ENCODE data around the gene TTBK2. TPM values are rescaled to one million over a fixed set of nuclear protein-coding genes. Genes with fewer than 3 reads are reported as not detected.

TTBK2 gene
- total and polyA plus RNA-seq, 4 experiments from 2014 or later = 9.1 to 28.2 (median 18.5) TPM

GRCh38 chr15:42734076-42734672 lies 186.4 kb downstream of the TTBK2 start:
- Mint-ChIP-seq H3K27ac (peak overlapping the region in 4 of 7 donors; percentile 21 to 79 (median 58)), H3K9me3 (no peaks in the 10 kb centered on the region), H3K27me3 (no peaks in the 10 kb centered on the region), H3K4me1 (peaks cover 6 to 29% (median 11%) of the 10 kb centered on the region in 4 donors), H3K36me3 (peaks cover 30 to 44% of the 10 kb centered on the region in 2 donors), H3K4me3 (peak overlapping the region in 6 of 8 donors; percentile 43 to 70 (median 59))
- Histone ChIP-seq H3K36me3 (ENCODE audit: insufficient read depth, low read length) (peaks cover 45% of the 10 kb centered on the region), H3K27me3 (ENCODE audit: insufficient read depth, low read length) (no peaks in the 10 kb centered on the region), H3K4me3 (ENCODE audit: low read length in 2 of 2) (no peak overlapping the region), H3K27ac (ENCODE audit: low read depth, low read length) (no peak overlapping the region), H3K9me3 (ENCODE audit: control insufficient read depth in 1 of 2, low read length in 2 of 2) (no peaks in the 10 kb centered on the region), H3K4me1 (ENCODE audit: insufficient read depth, low read length) (peaks cover 21% of the 10 kb centered on the region)
- intact Hi-C loops (cut with micrococcal nuclease) = loop anchor here (10.0 kb wide), 1 partner anchor 451 kb away; the partner anchor contains the start of gene CCNDBP1
- ChIA-PET CTCF (ENCODE audit: partially characterized antibody) (interaction anchor here (1.7 kb wide), 1 partner anchor 192 kb away, joined by 5 read pairs; no protein-coding TSS in a partner anchor), POLR2A (ENCODE audit: partially characterized antibody) (interaction anchor here (5.0 kb wide), 1 partner anchor 188 kb away, joined by 21 read pairs; the partner anchor contains the start of gene TTBK2)
- no peak for DNase-seq

DNA sequence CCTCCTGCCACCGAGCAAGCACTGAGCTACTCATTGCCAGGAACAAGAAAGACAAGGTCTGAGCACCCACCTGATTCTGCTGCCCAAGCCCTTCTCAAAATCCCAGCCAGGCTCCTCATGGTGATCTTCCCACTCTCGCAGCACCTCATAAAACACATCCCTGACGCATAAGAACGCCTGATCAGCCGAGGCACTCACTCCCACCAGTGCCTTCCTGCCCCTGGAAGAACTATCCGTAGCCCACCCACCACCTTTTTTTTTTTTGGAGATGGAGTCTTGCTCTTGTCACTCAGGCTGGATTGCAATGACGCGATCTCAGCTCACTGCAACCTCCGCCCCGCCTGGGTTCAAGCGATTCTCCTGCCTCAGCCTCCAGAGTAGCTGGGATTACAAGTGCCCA lies 187.6 kb downstream of the TTBK2 start:
- no peak overlapping the region for H3K4me3 ChIP-seq (ENCODE audit: low read length in 2 of 2)
- no peak for DNase-seq
- no peak overlapping the region for H3K27ac ChIP-seq (ENCODE audit: low read depth, low read length)
- H3K9me3 ChIP-seq (ENCODE audit: control insufficient read depth in 1 of 2, low read length in 2 of 2) = no peaks in the 10 kb centered on the region
- ChIA-PET POLR2A (ENCODE audit: partially characterized antibody) (interaction anchor here (5.0 kb wide), 1 partner anchor 189 kb away, joined by 21 read pairs; the partner anchor contains the start of gene TTBK2), CTCF (ENCODE audit: partially characterized antibody) (interaction anchor here (1.1 kb wide), 1 partner anchor 193 kb away, joined by 5 read pairs; no protein-coding TSS in a partner anchor)
- Mint-ChIP-seq H3K4me1 (peaks cover 6 to 29% (median 11%) of the 10 kb centered on the region in 4 donors), H3K9me3 (no peaks in the 10 kb centered on the region), H3K27ac (peak overlapping the region in 1 of 7 donors; percentile 25), H3K36me3 (peaks cover 34 to 52% of the 10 kb centered on the region in 2 donors), H3K4me3 (peak overlapping the region in 1 of 8 donors; percentile 7), H3K27me3 (no peaks in the 10 kb centered on the region)
- peaks cover 52% of the 10 kb centered on the region for H3K36me3 ChIP-seq (ENCODE audit: insufficient read depth, low read length)
- H3K4me1 ChIP-seq (ENCODE audit: insufficient read depth, low read length) = peaks cover 21% of the 10 kb centered on the region
- intact Hi-C loops (cut with micrococcal nuclease) = loop anchor here (10.0 kb wide), 1 partner anchor 452 kb away; the partner anchor contains the start of gene CCNDBP1
- no peaks in the 10 kb centered on the region for H3K27me3 ChIP-seq (ENCODE audit: insufficient read depth, low read length)

DNA sequence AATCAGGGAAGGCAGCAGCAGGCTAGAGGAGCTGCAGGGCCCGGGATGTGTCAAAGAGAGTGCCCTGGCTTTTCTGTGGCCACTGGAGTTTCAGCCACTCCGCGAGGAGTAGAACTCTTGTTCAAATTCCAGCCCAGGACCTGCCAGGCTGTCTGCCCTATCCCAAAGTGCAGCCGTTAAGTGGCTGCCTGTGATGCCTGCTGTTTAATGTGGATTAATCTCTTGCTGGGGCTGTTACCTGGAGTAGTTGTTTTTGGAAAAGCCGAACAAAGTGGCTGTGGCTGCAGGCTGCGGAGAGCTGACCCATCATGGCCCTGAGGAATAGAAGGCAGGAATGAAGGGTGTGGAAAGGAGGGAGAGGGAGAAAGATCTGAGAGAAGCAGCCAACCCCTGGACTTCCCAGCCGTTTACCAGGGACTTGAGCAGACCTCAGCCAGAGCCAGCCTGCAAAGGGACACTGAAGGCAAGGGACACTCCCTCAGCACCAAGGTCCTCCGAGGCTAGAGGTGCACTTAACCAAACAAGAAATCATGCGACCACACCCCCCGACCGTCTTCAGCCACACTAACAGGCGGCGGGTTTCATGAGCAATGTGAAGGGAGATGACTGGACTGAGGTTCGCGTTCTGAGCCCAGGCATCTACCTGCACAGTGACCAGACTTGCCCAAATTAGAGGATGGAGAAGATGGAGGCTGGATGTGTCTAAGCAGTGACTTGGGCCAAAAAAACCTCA lies 188.3 kb downstream of the TTBK2 start:
- Mint-ChIP-seq H3K4me1 (peaks cover 6 to 25% (median 7%) of the 10 kb centered on the region in 4 donors), H3K36me3 (peaks cover 36 to 57% of the 10 kb centered on the region in 2 donors), H3K27me3 (no peaks in the 10 kb centered on the region), H3K27ac (peak overlapping the region in 2 of 7 donors; percentile 49 to 73), H3K9me3 (no peaks in the 10 kb centered on the region), H3K4me3 (peak overlapping the region in 2 of 8 donors; percentile 7 to 38)
- ChIA-PET POLR2A (ENCODE audit: partially characterized antibody) (no interaction called here), CTCF (ENCODE audit: partially characterized antibody) (interaction anchor here (1.1 kb wide), 1 partner anchor 194 kb away, joined by 5 read pairs; no protein-coding TSS in a partner anchor)
- Histone ChIP-seq H3K4me3 (ENCODE audit: low read length in 2 of 2) (no peak overlapping the region), H3K9me3 (ENCODE audit: control insufficient read depth in 1 of 2, low read length in 2 of 2) (no peaks in the 10 kb centered on the region), H3K27ac (ENCODE audit: low read depth, low read length) (no peak overlapping the region), H3K4me1 (ENCODE audit: insufficient read depth, low read length) (peaks cover 16% of the 10 kb centered on the region), H3K27me3 (ENCODE audit: insufficient read depth, low read length) (no peaks in the 10 kb centered on the region), H3K36me3 (ENCODE audit: insufficient read depth, low read length) (peaks cover 58% of the 10 kb centered on the region)
- intact Hi-C loops (cut with micrococcal nuclease) = loop anchor here (10.0 kb wide), 1 partner anchor 453 kb away; the partner anchor contains the start of gene CCNDBP1
- no peak for DNase-seq

- Histone ChIP-seq H3K4me1 (ENCODE audit: insufficient read depth, low read length) (peaks cover 15% of the 10 kb centered on the region), H3K27ac (ENCODE audit: low read depth, low read length) (no peak overlapping the region), H3K4me3 (ENCODE audit: low read length in 2 of 2) (no peak overlapping the region), H3K36me3 (ENCODE audit: insufficient read depth, low read length) (peaks cover 66% of the 10 kb centered on the region), H3K9me3 (ENCODE audit: control insufficient read depth in 1 of 2, low read length in 2 of 2) (no peaks in the 10 kb centered on the region), H3K27me3 (ENCODE audit: insufficient read depth, low read length) (no peaks in the 10 kb centered on the region)
- Mint-ChIP-seq H3K27ac (peak overlapping the region in 3 of 7 donors; percentile 13 to 52 (median 35)), H3K4me1 (peaks cover 6 to 24% (median 6%) of the 10 kb centered on the region in 4 donors), H3K9me3 (no peaks in the 10 kb centered on the region), H3K27me3 (no peaks in the 10 kb centered on the region), H3K36me3 (peaks cover 44 to 65% of the 10 kb centered on the region in 2 donors), H3K4me3 (no peak overlapping the region)
- DNase-seq = no peak
- ChIA-PET CTCF (ENCODE audit: partially characterized antibody) (no interaction called here), POLR2A (ENCODE audit: partially characterized antibody) (no interaction called here)
- intact Hi-C loops (cut with micrococcal nuclease) = loop anchor here (10.0 kb wide), 1 partner anchor 453 kb away; the partner anchor contains the start of gene CCNDBP1
Measured at GRCh38 chr15:42731461-42731860, 189.1 kb downstream of the TTBK2 start.

DNA sequence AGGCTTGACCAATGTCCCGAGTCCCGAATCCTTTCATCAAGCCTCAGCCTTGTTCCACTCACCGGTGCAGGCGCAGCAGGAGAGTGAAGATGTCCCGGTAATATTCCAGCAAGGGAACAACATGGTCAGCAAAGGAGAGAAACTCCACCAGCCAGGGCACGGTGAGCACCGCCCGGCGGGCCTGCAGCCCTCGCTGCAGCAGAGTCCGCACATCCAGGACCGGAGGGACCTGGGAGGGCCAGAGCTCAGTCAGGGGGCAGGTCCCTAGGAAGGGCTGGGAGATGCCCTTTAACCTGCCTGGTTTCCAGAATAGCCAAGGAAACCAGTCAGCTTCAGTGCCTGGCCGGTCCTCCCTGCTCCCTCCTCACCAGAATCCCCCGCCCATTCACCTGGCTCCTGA lies 190.0 kb downstream of the TTBK2 start:
- no peaks in the 10 kb centered on the region for H3K9me3 Mint-ChIP-seq
- H3K4me1 Mint-ChIP-seq = peaks cover 3 to 17% (median 5%) of the 10 kb centered on the region in 4 donors
- H3K27ac Mint-ChIP-seq = no peak overlapping the region
- H3K4me3 Mint-ChIP-seq = no peak overlapping the region
- no peaks in the 10 kb centered on the region for H3K27me3 Mint-ChIP-seq
- Histone ChIP-seq H3K4me1 (ENCODE audit: insufficient read depth, low read length) (peaks cover 8% of the 10 kb centered on the region), H3K4me3 (ENCODE audit: low read length in 2 of 2) (no peak overlapping the region), H3K36me3 (ENCODE audit: insufficient read depth, low read length) (peaks cover 73% of the 10 kb centered on the region), H3K27me3 (ENCODE audit: insufficient read depth, low read length) (no peaks in the 10 kb centered on the region), H3K9me3 (ENCODE audit: control insufficient read depth in 1 of 2, low read length in 2 of 2) (no peaks in the 10 kb centered on the region), H3K27ac (ENCODE audit: low read depth, low read length) (no peak overlapping the region)
- CTCF ChIA-PET (ENCODE audit: partially characterized antibody) = no interaction called here
- peaks cover 48 to 66% of the 10 kb centered on the region in 2 donors for H3K36me3 Mint-ChIP-seq
- no peak for DNase-seq
- intact Hi-C loops (cut with micrococcal nuclease) = loop anchor here (10.0 kb wide), 1 partner anchor 454 kb away; the partner anchor contains the start of gene CCNDBP1
- POLR2A ChIA-PET (ENCODE audit: partially characterized antibody) = no interaction called here

- ChIA-PET POLR2A (ENCODE audit: partially characterized antibody) (no interaction called here), CTCF (ENCODE audit: partially characterized antibody) (no interaction called here)
- Histone ChIP-seq H3K4me1 (ENCODE audit: insufficient read depth, low read length) (peaks cover 4% of the 10 kb centered on the region), H3K36me3 (ENCODE audit: insufficient read depth, low read length) (peaks cover 77% of the 10 kb centered on the region), H3K9me3 (ENCODE audit: control insufficient read depth in 1 of 2, low read length in 2 of 2) (no peaks in the 10 kb centered on the region), H3K27me3 (ENCODE audit: insufficient read depth, low read length) (no peaks in the 10 kb centered on the region), H3K4me3 (ENCODE audit: low read length in 2 of 2) (no peak overlapping the region), H3K27ac (ENCODE audit: low read depth, low read length) (no peak overlapping the region)
- DNase-seq = no peak
- no peaks in the 10 kb centered on the region for H3K9me3 Mint-ChIP-seq
- no peaks in the 10 kb centered on the region for H3K27me3 Mint-ChIP-seq
- peaks cover 2 to 13% (median 5%) of the 10 kb centered on the region in 4 donors for H3K4me1 Mint-ChIP-seq
- peaks cover 52 to 70% of the 10 kb centered on the region in 2 donors for H3K36me3 Mint-ChIP-seq
- intact Hi-C loops (cut with micrococcal nuclease) = loop anchor here (10.0 kb wide), 1 partner anchor 455 kb away; the partner anchor contains the start of gene CCNDBP1
- no peak overlapping the region for H3K4me3 Mint-ChIP-seq
- peak overlapping the region in 2 of 7 donors; percentile 72 to 91 for H3K27ac Mint-ChIP-seq
Measured at GRCh38 chr15:42730135-42730534, 190.4 kb downstream of the TTBK2 start.

DNA sequence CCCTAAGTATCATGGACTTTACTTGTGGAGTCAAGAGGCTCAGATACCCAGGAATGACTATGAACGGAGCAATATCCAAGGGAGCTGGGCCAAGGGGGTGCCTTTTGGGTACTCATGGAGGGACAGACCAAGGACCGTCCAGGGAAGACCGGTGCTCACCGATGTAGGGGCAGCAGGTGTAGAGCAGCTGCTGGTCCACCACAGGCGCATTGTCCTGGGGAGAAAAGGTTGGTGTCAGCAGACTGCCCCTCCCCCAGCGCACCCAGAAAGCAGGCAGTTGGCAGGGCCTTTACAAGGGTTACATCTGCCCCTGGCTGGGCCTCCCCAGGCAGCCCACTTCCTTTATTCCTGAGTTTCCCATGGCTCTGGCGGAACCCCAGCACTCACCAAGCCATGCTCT lies 191.2 kb downstream of the TTBK2 start:
- Mint-ChIP-seq H3K9me3 (no peaks in the 10 kb centered on the region), H3K27ac (no peak overlapping the region), H3K36me3 (peaks cover 58 to 76% of the 10 kb centered on the region in 2 donors), H3K4me1 (peaks cover 2 to 8% (median 5%) of the 10 kb centered on the region in 4 donors), H3K27me3 (no peaks in the 10 kb centered on the region), H3K4me3 (no peak overlapping the region)
- ChIA-PET CTCF (ENCODE audit: partially characterized antibody) (no interaction called here), POLR2A (ENCODE audit: partially characterized antibody) (no interaction called here)
- Histone ChIP-seq H3K36me3 (ENCODE audit: insufficient read depth, low read length) (peaks cover 83% of the 10 kb centered on the region), H3K4me3 (ENCODE audit: low read length in 2 of 2) (no peak overlapping the region), H3K9me3 (ENCODE audit: control insufficient read depth in 1 of 2, low read length in 2 of 2) (no peaks in the 10 kb centered on the region), H3K27me3 (ENCODE audit: insufficient read depth, low read length) (no peaks in the 10 kb centered on the region), H3K4me1 (ENCODE audit: insufficient read depth, low read length) (no peaks in the 10 kb centered on the region), H3K27ac (ENCODE audit: low read depth, low read length) (no peak overlapping the region)
- DNase-seq = no peak
- intact Hi-C loops (cut with micrococcal nuclease) = no loop called here
